Stimulated activated naive CD8-positive, alpha-beta T cell treated with anti-CD3 and anti-CD28 coated beads, Interleukin-15, amount 100 ng/mL, for 72 hours (primary cell): ENCODE results near the gene PRELID2.
"Not testable (repeated sequence)": the region's sequence is repeated elsewhere in the genome, so short reads cannot be mapped to it uniquely, and the experiment has no call there.

Experiments
- ATAC-seq: fragments of 150-1000 bp; cut with Tn5 transposase; 2 replicates; pipeline ENCODE4 v1.10.0; 2021; ENCODE audit warnings: mild to moderate bottlenecking, moderate library complexity
- DNase-seq, 2 donors: peaks; one replicate each; pipeline ENCODE4 v3.0.0; 2021 to 2022
- H3K27ac Mint-ChIP-seq, 2 donors: one replicate each; pipeline ENCODE4 v1.8.0; 2022; ENCODE audit warnings: mild to moderate bottlenecking in 2 of 2, mixed read lengths in 2 of 2, moderate library complexity in 2 of 2
- H3K27me3 Mint-ChIP-seq: one replicate; pipeline ENCODE4 v1.8.0; 2022; ENCODE audit warnings: mixed read lengths
- H3K4me1 Mint-ChIP-seq: one replicate; pipeline ENCODE4 v1.8.0; 2022; ENCODE audit warnings: mild to moderate bottlenecking, mixed read lengths
- H3K4me3 Mint-ChIP-seq, 2 donors: one replicate each; pipeline ENCODE4 v1.8.0; 2022; ENCODE audit warnings: mild to moderate bottlenecking in 2 of 2, mixed read lengths in 2 of 2, moderate library complexity in 1 of 2
- H3K9me3 Mint-ChIP-seq, 2 donors: one replicate each; pipeline ENCODE4 v1.8.0; 2022; ENCODE audit warnings: mixed read lengths in 2 of 2

PRELID2 gene

GRCh38 chr5:145834917-145835847 is at the start of gene PRELID2:
Gene PRELID2, minus strand, starts transcription at chr5:145835342. Its CDS starts 91 bp downstream, at chr5:145835251.
- DNase-seq: peak; percentile 37 to 44
- peaks cover 5% of the 10 kb centered on the region for H3K4me1 Mint-ChIP-seq
- H3K9me3 Mint-ChIP-seq: no peaks in the 10 kb centered on the region
- peak within 1 kb of the TSS; percentile 55 to 65 for H3K4me3 Mint-ChIP-seq
- H3K27me3 Mint-ChIP-seq: peaks cover 32% of the 10 kb centered on the region
- peak; percentile 75 for ATAC-seq
- no peak within 1 kb of the TSS for H3K27ac Mint-ChIP-seq

GRCh38 chr5:145874765-145875164 is 39.6 kb upstream of the PRELID2 start:
- H3K27me3 Mint-ChIP-seq: peaks cover 11% of the 10 kb centered on the region
- H3K9me3 Mint-ChIP-seq: peaks cover 0 to 8% of the 10 kb centered on the region in 2 donors
- no peak for DNase-seq
- ATAC-seq: no peak
- no peak overlapping the region for H3K27ac Mint-ChIP-seq
- H3K4me3 Mint-ChIP-seq: no peak overlapping the region
- H3K4me1 Mint-ChIP-seq: no peaks in the 10 kb centered on the region

DNA sequence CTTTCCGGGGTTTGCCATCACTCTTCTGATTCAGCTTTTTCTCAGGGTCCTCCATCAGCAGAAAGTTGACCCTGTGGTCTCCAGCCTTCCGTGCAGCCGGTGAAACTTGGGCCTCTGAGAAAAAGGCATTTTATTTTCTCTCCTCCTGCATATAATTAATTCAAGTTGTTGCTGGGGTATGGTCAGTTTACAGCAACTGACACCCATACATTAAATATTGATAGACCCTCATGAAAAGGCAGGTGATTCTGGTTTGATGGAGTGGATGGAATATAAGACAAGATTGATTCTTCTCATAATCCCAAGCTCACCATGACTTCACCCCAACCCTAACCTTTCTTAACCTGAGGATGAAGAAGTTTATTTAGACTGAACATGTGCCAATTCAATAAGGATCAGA is 37.8 kb upstream of the PRELID2 start, which contains the start of gene GRXCR2:
Gene GRXCR2, minus strand, starts transcription at position 101 of the 400 bp plus-strand sequence. Its CDS starts 46 bp downstream, at position 55.
- no peak for ATAC-seq
- peaks cover 11% of the 10 kb centered on the region for H3K27me3 Mint-ChIP-seq
- H3K4me1 Mint-ChIP-seq: no peaks in the 10 kb centered on the region

DNA sequence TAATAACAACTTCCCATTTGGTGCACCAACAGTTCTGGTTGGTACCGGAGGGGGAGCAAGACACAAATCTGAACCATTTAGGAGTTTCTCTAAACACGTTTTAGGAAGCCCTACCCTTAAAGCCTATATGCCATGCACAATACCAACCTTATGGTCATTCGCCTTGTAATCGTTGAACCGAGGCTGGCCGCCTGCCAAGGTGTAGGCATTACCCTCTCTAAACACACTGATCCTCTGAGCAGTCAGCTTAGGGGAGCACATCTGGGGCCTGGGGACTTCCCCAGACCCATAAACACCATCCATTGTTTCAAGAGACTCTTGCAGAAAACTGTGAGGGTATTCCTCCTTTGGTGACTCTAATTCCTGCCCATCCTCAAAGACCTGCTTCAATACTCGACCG is 37.3 kb upstream of the PRELID2 start:
- Mint-ChIP-seq H3K27ac (no peak overlapping the region), H3K4me1 (no peaks in the 10 kb centered on the region)
- ATAC-seq: no peak

More for the DNA sequence above, 37.8 kb upstream of the PRELID2 start, which contains the start of gene GRXCR2:
- Mint-ChIP-seq H3K27ac (no peak within 1 kb of the TSS), H3K9me3 (no peaks in the 10 kb centered on the region), H3K4me3 (no peak within 1 kb of the TSS)
- no peak for DNase-seq

DNA sequence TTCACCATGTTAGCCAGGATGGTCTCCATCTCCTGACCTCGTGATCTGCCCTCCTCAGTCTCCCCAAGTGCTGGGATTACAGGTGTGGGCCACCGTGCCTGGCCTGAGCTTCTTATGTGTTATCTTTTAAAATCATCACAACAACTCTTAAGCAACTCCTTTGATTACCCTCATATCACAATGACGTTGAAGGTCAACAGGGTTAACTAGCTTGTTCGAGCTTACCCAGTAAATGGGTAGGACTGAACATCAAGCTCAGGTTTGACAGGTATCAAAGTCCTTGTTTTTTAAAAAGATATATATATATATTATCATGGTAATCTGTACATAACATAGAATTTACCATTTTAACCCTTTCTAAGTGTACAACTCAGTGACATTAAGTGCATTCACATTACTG is 34.6 kb upstream of the PRELID2 start:
- peaks cover 6% of the 10 kb centered on the region for H3K27me3 Mint-ChIP-seq
- H3K4me1 Mint-ChIP-seq: no peaks in the 10 kb centered on the region
- no peak overlapping the region for H3K4me3 Mint-ChIP-seq
- ATAC-seq: no peak
- no peak for DNase-seq
- no peak overlapping the region for H3K27ac Mint-ChIP-seq
- no peaks in the 10 kb centered on the region for H3K9me3 Mint-ChIP-seq

More for the DNA sequence above, 37.3 kb upstream of the PRELID2 start:
- Mint-ChIP-seq H3K27me3 (peaks cover 11% of the 10 kb centered on the region), H3K4me3 (no peak overlapping the region), H3K9me3 (no peaks in the 10 kb centered on the region)
- no peak for DNase-seq

DNA sequence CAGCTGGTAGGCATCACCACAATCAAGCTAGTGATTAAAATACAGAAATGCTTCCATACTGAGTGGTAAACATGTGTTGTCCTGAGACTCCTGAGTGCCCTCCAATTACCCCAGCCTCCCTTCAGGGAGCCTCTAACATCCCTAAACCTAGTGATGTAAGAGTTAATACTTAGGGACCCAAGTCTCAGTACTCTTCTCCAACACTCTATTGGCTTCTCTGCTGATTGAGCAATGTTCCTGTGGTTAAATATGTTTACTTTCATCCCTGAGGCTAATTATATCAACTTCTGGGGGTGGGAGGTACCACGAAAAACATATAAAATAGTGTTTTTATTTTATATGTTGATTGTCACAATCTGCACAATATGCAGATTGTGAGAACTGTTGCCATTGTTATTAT is 32.7 kb upstream of the PRELID2 start:
- ATAC-seq: no peak
- Mint-ChIP-seq H3K27me3 (no peaks in the 10 kb centered on the region), H3K4me3 (no peak overlapping the region), H3K9me3 (no peaks in the 10 kb centered on the region), H3K27ac (no peak overlapping the region), H3K4me1 (no peaks in the 10 kb centered on the region)
- DNase-seq: no peak

- not testable (repeated sequence) for H3K4me1 Mint-ChIP-seq, H3K27me3 Mint-ChIP-seq, H3K4me3 Mint-ChIP-seq, H3K27ac Mint-ChIP-seq, ATAC-seq, DNase-seq, H3K9me3 Mint-ChIP-seq
These were observed 29.3 kb upstream of the PRELID2 start for GRCh38 chr5:145864432-145864831.

DNA sequence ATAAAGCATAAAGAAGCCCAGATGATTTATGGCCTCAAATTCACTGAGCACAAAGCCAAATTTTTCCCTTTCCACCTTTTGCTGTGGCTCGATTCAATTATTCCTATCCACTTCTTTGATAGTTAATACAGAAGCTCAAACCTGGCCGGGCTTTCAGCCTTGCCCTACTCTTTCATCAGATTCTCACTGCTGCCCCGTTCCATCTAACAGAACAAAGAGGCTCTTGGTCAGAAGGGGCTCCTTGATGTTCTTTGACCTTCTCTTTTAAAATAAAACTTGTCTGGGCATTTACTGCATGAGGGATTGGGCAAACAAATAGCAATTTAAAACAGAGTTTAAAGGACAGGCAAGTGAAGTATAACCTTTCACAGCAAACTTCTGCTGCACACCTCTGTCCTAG is 27.9 kb upstream of the PRELID2 start:
- peaks cover 9% of the 10 kb centered on the region for H3K27me3 Mint-ChIP-seq
- H3K9me3 Mint-ChIP-seq: no peaks in the 10 kb centered on the region
- H3K4me3 Mint-ChIP-seq: no peak overlapping the region
- ATAC-seq: no peak
- no peaks in the 10 kb centered on the region for H3K4me1 Mint-ChIP-seq
- no peak overlapping the region for H3K27ac Mint-ChIP-seq
- DNase-seq: no peak

- Mint-ChIP-seq H3K4me1 (peaks cover 11% of the 10 kb centered on the region), H3K27me3 (peaks cover 21% of the 10 kb centered on the region), H3K9me3 (no peaks in the 10 kb centered on the region), H3K4me3 (no peak overlapping the region), H3K27ac (no peak overlapping the region)
- DNase-seq: no peak
- no peak for ATAC-seq
These were observed 24.8 kb upstream of the PRELID2 start for GRCh38 chr5:145859897-145860296.

GRCh38 chr5:145859453-145859852 is 24.3 kb upstream of the PRELID2 start:
- Mint-ChIP-seq H3K4me1 (peaks cover 11% of the 10 kb centered on the region), H3K27me3 (peaks cover 21% of the 10 kb centered on the region), H3K9me3 (no peaks in the 10 kb centered on the region), H3K27ac (no peak overlapping the region), H3K4me3 (no peak overlapping the region)
- DNase-seq (no peak), ATAC-seq (no peak)

DNA sequence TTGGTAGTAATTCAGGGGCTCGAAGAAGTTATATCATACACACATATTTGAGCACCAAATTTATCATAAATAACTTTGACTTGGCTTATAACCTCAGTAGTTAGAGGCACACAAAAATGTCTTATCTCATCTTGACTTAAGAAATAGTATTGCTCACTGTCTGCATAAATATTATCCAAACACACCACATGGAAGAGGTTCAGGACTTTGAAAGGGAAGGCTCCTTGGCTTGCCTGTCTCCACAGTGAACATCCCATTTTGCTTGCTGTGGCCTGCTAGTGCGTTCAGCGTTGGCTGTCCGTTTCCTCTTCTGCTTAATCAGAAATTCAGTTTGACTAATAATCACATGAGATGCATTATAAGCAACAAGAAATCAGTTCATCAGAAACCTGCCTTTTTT is 23.8 kb upstream of the PRELID2 start:
- no peak overlapping the region for H3K27ac Mint-ChIP-seq
- H3K4me3 Mint-ChIP-seq: no peak overlapping the region
- H3K9me3 Mint-ChIP-seq: no peaks in the 10 kb centered on the region
- DNase-seq: no peak
- peaks cover 21% of the 10 kb centered on the region for H3K27me3 Mint-ChIP-seq
- peaks cover 11% of the 10 kb centered on the region for H3K4me1 Mint-ChIP-seq
- no peak for ATAC-seq

DNA sequence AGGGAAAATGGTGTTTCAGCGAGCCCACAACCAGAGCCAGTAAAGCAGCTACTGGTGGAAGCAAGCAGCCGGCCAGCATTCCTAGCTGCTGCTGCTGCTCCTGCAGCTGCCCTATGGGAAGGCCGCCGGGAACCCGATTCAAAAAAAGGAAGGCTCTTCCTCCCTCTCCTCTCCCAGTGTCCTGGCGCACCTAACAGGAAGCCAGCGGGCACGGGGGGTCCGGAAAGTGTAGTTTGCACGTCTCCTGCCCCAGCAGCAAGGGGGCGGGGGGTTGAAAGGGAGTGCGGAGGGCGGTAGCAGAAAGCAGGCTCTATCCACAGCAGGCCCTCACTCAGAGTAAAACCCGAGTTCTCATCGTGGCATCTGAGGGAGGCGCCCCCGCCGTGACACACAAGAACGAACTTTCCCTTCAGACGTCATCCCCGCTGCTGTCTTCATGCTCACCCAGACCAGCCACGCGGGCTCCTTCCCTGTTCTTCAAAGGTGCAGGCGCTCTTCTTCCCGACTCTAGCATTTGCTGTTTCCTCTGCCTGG is 21.2 kb upstream of the PRELID2 start:
- H3K27ac Mint-ChIP-seq: no peak overlapping the region
- H3K4me1 Mint-ChIP-seq: peaks cover 11% of the 10 kb centered on the region
- H3K4me3 Mint-ChIP-seq: peak overlapping the region in 1 of 2 donors; percentile 52
- DNase-seq (no peak), ATAC-seq (peak; percentile 61)
- no peaks in the 10 kb centered on the region for H3K9me3 Mint-ChIP-seq
- peaks cover 18% of the 10 kb centered on the region for H3K27me3 Mint-ChIP-seq

- Mint-ChIP-seq H3K4me1 (peaks cover 11% of the 10 kb centered on the region), H3K4me3 (peak overlapping the region in 1 of 2 donors; percentile 52), H3K27ac (no peak overlapping the region), H3K9me3 (no peaks in the 10 kb centered on the region), H3K27me3 (peaks cover 13% of the 10 kb centered on the region)
- DNase-seq (no peak), ATAC-seq (no peak)
These were observed 20.7 kb upstream of the PRELID2 start for GRCh38 chr5:145855763-145856267.

- H3K4me3 Mint-ChIP-seq: no peak overlapping the region
- no peaks in the 10 kb centered on the region for H3K9me3 Mint-ChIP-seq
- peaks cover 12% of the 10 kb centered on the region for H3K27me3 Mint-ChIP-seq
- H3K4me1 Mint-ChIP-seq: peaks cover 11% of the 10 kb centered on the region
- ATAC-seq: no peak
- DNase-seq: no peak
- no peak overlapping the region for H3K27ac Mint-ChIP-seq
These were observed 19.6 kb upstream of the PRELID2 start for GRCh38 chr5:145854651-145855258.

DNA sequence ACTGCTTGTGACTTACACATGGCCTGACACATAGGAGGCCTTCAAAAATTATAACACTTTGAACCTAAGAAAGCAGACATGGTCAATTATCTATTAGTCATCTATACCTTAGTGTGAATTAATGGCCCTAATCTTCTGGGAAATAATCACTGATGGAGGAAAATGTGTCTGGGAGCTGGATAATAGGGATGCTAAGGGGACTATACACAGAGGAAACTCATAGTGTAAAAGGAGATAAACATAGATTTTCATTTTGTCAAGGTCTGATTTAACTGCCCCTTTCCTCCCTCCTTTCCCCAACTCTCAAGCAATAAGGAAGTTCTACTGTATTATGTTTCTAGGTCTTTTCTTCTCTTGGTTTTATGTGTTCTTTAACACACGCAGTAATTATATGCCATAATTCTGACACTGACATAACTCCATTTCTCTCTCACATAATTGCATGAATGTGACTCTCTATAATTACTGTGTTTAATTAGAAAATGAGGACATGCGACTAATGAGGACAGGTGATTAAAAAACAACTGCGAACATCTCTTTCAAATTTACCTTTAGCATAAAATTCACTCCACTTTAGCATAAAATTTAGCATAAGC is 18.7 kb upstream of the PRELID2 start:
- no peak for ATAC-seq
- H3K4me3 Mint-ChIP-seq: no peak overlapping the region
- H3K4me1 Mint-ChIP-seq: peaks cover 11% of the 10 kb centered on the region
- no peak overlapping the region for H3K27ac Mint-ChIP-seq
- H3K9me3 Mint-ChIP-seq: no peaks in the 10 kb centered on the region
- peaks cover 12% of the 10 kb centered on the region for H3K27me3 Mint-ChIP-seq
- no peak for DNase-seq
